NB4 (cell line): ENCODE measurements around the gene SLC16A1.
"Not testable (repeated sequence)": the region's sequence is repeated elsewhere in the genome, so short reads cannot be mapped to it uniquely, and the experiment has no call there.

Experiments
- DNase-seq: peaks from one replicate; pipeline ENCODE4 v3.0.0; 2010; ENCODE audit warnings: low read depth
- H3K4me3 ChIP-seq: one replicate; pipeline ENCODE4 v1.5.1; 2011; ENCODE audit warnings: mild to moderate bottlenecking, low read depth, low read length, moderate library complexity
- CTCF ChIP-seq: IDR thresholded peaks from one replicate; pipeline ENCODE4 v1.5.1; 2012; ENCODE audit warnings: low read depth, low read length
- MAX ChIP-seq: IDR thresholded peaks from 2 replicates; pipeline ENCODE4 v1.6.1; 2011; ENCODE audit warnings: low read depth, low read length
- MYC ChIP-seq: IDR thresholded peaks from 2 replicates; pipeline ENCODE4 v1.6.1; 2011; ENCODE audit warnings: low read depth, low read length
- POLR2A ChIP-seq: IDR thresholded peaks from 2 replicates; pipeline ENCODE4 v1.6.1; 2011; ENCODE audit warnings: mild to moderate bottlenecking; ENCODE audit not compliant: insufficient read length; ENCODE audit errors: extremely low read depth

Gene SLC16A1

GRCh38 chr1:112894561-112895011, 61.4 kb downstream of the SLC16A1 start:
- DNase-seq = no peak
- TF ChIP-seq MAX (no peak), MYC (no peak)
- no peak overlapping the region for H3K4me3 ChIP-seq

GRCh38 chr1:112894010-112894292, 62.0 kb downstream of the SLC16A1 start:
- no peak for DNase-seq
- H3K4me3 ChIP-seq = no peak overlapping the region
- TF ChIP-seq MYC = no peak
- TF ChIP-seq POLR2A = no peak

GRCh38 chr1:112893288-112894009, 62.5 kb downstream of the SLC16A1 start:
- H3K4me3 ChIP-seq = no peak overlapping the region
- TF ChIP-seq POLR2A = no peak
- TF ChIP-seq MAX = no peak
- TF ChIP-seq CTCF = no peak
- TF ChIP-seq MYC = no peak
- no peak for DNase-seq

- not testable (repeated sequence) for H3K4me3 ChIP-seq, DNase-seq
Measured at GRCh38 chr1:112889906-112890305, 66.1 kb downstream of the SLC16A1 start.

GRCh38 chr1:112889052-112889768, 66.8 kb downstream of the SLC16A1 start:
- H3K4me3 ChIP-seq = no peak overlapping the region
- TF ChIP-seq MYC (no peak), POLR2A (no peak), MAX (no peak), CTCF (no peak)
- no peak for DNase-seq

- TF ChIP-seq CTCF (no peak), POLR2A (no peak), MAX (no peak), MYC (no peak)
Measured at GRCh38 chr1:112888630-112889029, 67.4 kb downstream of the SLC16A1 start.

GRCh38 chr1:112887599-112888283, 68.3 kb downstream of the SLC16A1 start:
- DNase-seq = no peak
- no peak overlapping the region for H3K4me3 ChIP-seq
- TF ChIP-seq MYC (no peak), POLR2A (no peak), CTCF (no peak), MAX (no peak)

More at GRCh38 chr1:112888630-112889029, 67.4 kb downstream of the SLC16A1 start:
- H3K4me3 ChIP-seq = no peak overlapping the region
- DNase-seq = no peak

- not testable (repeated sequence) for DNase-seq, H3K4me3 ChIP-seq
Measured at GRCh38 chr1:112884996-112885395, 71.0 kb downstream of the SLC16A1 start.
